PFSK-1 (cell line): ENCODE measurements around the gene CCDC138.

Experiments
- FOXP2 ChIP-seq: optimal IDR thresholded peaks from 2 replicates; pipeline ENCODE3; 2011; ENCODE audit warnings: borderline replicate concordance, control low read depth, inconsistent platforms; ENCODE audit not compliant: insufficient read depth; ENCODE audit errors: extremely low read length, extremely low read depth
- POLR2AphosphoS5 ChIP-seq: IDR thresholded peaks from 2 replicates; pipeline ENCODE4 v1.6.1; 2012; ENCODE audit warnings: low read depth, mild to moderate bottlenecking, control low read depth, low read length, moderate library complexity
- REST ChIP-seq, 2 experiments: IDR thresholded peaks; 2 replicates each; pipeline versions ENCODE4 v1.6.1 to v1.8.0; 2011 to 2012; ENCODE audit warnings: low read depth in 2 of 2, low read length in 2 of 2, control low read depth in 1 of 2, inconsistent platforms in 1 of 2, mild to moderate bottlenecking in 1 of 2, moderate library complexity in 1 of 2; ENCODE audit not compliant: insufficient read depth in 1 of 2
- SIN3A ChIP-seq: IDR thresholded peaks from 2 replicates; pipeline ENCODE4 v1.6.1; 2012; ENCODE audit warnings: mild to moderate bottlenecking, low read length, moderate library complexity, borderline replicate concordance; ENCODE audit not compliant: insufficient read depth
- TAF1 ChIP-seq: IDR thresholded peaks from 2 replicates; pipeline ENCODE4 v1.6.1; 2012; ENCODE audit warnings: low read length, control low read depth, borderline replicate concordance; ENCODE audit not compliant: insufficient read depth

The CCDC138 gene

GRCh38 chr2:108845923-108846322, 59.4 kb downstream of the CCDC138 start:
- TF ChIP-seq POLR2AphosphoS5 (no peak), SIN3A (no peak), FOXP2 (no peak), TAF1 (no peak), REST (IDR thresholded peaks at IDR 0.05; ENCODE audit: insufficient read depth in 1 of 2, low read depth in 2 of 2, low read length in 2 of 2) (no peak)

- TF ChIP-seq POLR2AphosphoS5 = no peak
- TF ChIP-seq SIN3A = no peak
- no peak for TF ChIP-seq FOXP2
- no peak for TF ChIP-seq TAF1
- no peak for TF ChIP-seq REST (IDR thresholded peaks at IDR 0.05; ENCODE audit: insufficient read depth in 1 of 2, low read depth in 2 of 2, low read length in 2 of 2)
Observed at GRCh38 chr2:108847000-108847399, 60.4 kb downstream of the CCDC138 start.

- TF ChIP-seq POLR2AphosphoS5 (no peak), REST (IDR thresholded peaks at IDR 0.05; ENCODE audit: insufficient read depth in 1 of 2, low read depth in 2 of 2, low read length in 2 of 2) (no peak), TAF1 (no peak), FOXP2 (no peak), SIN3A (no peak)
Observed at GRCh38 chr2:108852375-108852774, 65.8 kb downstream of the CCDC138 start.

GRCh38 chr2:108853421-108853820, 66.8 kb downstream of the CCDC138 start:
- no peak for TF ChIP-seq TAF1
- TF ChIP-seq POLR2AphosphoS5 = no peak
- TF ChIP-seq REST (IDR thresholded peaks at IDR 0.05; ENCODE audit: insufficient read depth in 1 of 2, low read depth in 2 of 2, low read length in 2 of 2) = no peak
- no peak for TF ChIP-seq FOXP2
- TF ChIP-seq SIN3A = no peak

GRCh38 chr2:108854484-108854883, 67.9 kb downstream of the CCDC138 start:
- TF ChIP-seq REST (IDR thresholded peaks at IDR 0.05; ENCODE audit: insufficient read depth in 1 of 2, low read depth in 2 of 2, low read length in 2 of 2) (no peak), POLR2AphosphoS5 (no peak), FOXP2 (no peak), TAF1 (no peak), SIN3A (no peak)
